ENCODE data around the gene PEAK3.

DNA sequence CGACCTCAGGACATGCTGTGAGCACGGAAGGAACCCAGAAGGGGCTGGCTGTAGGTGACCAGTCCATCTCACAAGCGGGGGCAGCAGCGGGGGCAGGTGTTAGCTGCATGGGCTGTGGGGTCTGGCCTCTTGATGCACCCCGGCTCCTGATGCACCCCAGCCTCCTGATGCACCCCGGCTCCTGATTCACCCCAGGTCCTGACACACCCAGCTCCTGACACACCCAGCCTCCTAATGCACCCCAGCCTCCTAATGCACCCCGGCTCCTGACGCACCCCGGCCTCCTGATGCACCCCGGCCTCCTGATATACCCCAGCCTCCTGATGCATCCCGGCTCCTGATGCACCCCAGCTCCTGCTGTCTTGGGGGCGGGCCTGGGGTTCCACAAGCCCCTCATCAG, 39.0 kb upstream of the PEAK3 start:
- TF ChIP-seq, protein P1, sequence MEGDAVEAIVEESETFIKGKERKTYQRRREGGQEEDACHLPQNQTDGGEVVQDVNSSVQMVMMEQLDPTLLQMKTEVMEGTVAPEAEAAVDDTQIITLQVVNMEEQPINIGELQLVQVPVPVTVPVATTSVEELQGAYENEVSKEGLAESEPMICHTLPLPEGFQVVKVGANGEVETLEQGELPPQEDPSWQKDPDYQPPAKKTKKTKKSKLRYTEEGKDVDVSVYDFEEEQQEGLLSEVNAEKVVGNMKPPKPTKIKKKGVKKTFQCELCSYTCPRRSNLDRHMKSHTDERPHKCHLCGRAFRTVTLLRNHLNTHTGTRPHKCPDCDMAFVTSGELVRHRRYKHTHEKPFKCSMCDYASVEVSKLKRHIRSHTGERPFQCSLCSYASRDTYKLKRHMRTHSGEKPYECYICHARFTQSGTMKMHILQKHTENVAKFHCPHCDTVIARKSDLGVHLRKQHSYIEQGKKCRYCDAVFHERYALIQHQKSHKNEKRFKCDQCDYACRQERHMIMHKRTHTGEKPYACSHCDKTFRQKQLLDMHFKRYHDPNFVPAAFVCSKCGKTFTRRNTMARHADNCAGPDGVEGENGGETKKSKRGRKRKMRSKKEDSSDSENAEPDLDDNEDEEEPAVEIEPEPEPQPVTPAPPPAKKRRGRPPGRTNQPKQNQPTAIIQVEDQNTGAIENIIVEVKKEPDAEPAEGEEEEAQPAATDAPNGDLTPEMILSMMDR (IDR thresholded peaks at IDR 0.05) = no peak
- no peak for TF ChIP-seq POLR2A (IDR thresholded peaks at IDR 0.05)
